ENCODE results near the gene ZFP36L1. TPM values are rescaled to one million over a fixed set of nuclear protein-coding genes. Genes with fewer than 3 reads are reported as not detected.

Gene ZFP36L1
- total RNA-seq, 1 experiment from 2014 or later = 304 TPM

GRCh38 chr14:68796418-68797101 lies 3.7 kb upstream of the ZFP36L1 start:
- CTCF ChIA-PET = no interaction called here
- Histone ChIP-seq H4K20me1 (ENCODE audit: insufficient read depth) (no peaks in the 10 kb centered on the region; the same call in 1 of the 2 replicates), H3K4me2 (ENCODE audit: low read length) (peak overlapping the region; percentile 81), H3K79me2 (ENCODE audit: insufficient read depth, low read length) (peaks cover 40% of the 10 kb centered on the region), H3K9ac (ENCODE audit: low read length) (peak overlapping the region; percentile 94), H3K27ac (ENCODE audit: low read depth, low read length) (peak overlapping the region; percentile 99), H3K27me3 (ENCODE audit: insufficient read depth, low read length) (no peaks in the 10 kb centered on the region), H3K9me3 (ENCODE audit: control insufficient read depth in 1 of 2, insufficient read depth in 1 of 2, low read depth in 1 of 2, low read length in 2 of 2) (peaks cover 0 to 1% of the 10 kb centered on the region in 2 experiments; a peak in 1 of 4 replicates), H3K9me2 (ENCODE audit: insufficient read depth) (no peaks in the 10 kb centered on the region), H3K4me3 (replicated peaks in 1 of 2; ENCODE audit: low read depth in 1 of 2, low read length in 2 of 2) (peak overlapping the region; percentile 83 to 89), H2AFZ (ENCODE audit: low read depth, low read length, poor library complexity, severe bottlenecking) (no peak overlapping the region), H3K4me1 (ENCODE audit: control insufficient read depth in 1 of 2, insufficient read depth in 2 of 2, low read length in 2 of 2) (peaks cover 27 to 49% of the 10 kb centered on the region in 2 experiments), H3K36me3 (ENCODE audit: control insufficient read depth in 1 of 2, insufficient read depth in 2 of 2, low read length in 2 of 2) (peaks cover 6 to 8% of the 10 kb centered on the region in 2 experiments; a peak in 3 of 4 replicates)
- TF ChIP-seq EZH2 (IDR thresholded peaks at IDR 0.05) = no peak
- no peak for TF ChIP-seq RAD21 (IDR thresholded peaks at IDR 0.05; ENCODE audit: low read depth)
- TF ChIP-seq EZH2phosphoT487 (IDR thresholded peaks at IDR 0.05; ENCODE audit: borderline replicate concordance) = no peak
- no peak for TF ChIP-seq ZNF274 (IDR thresholded peaks at IDR 0.05; ENCODE audit: low read depth, low read length)
- no peak for TF ChIP-seq JUND (IDR thresholded peaks at IDR 0.05)
- TF ChIP-seq YY1 (IDR thresholded peaks at IDR 0.05; ENCODE audit: extremely low read depth, insufficient replicate concordance, low read depth, low read length) = peak; percentile 20
- no peak for TF ChIP-seq POLR2A (IDR thresholded peaks at IDR 0.05; ENCODE audit: borderline replicate concordance, extremely low read depth, insufficient read depth, insufficient read length)
- TF ChIP-seq REST (IDR thresholded peaks at IDR 0.05; ENCODE audit: low read depth) = no peak
- no peak for TF ChIP-seq ATF3 (IDR thresholded peaks at IDR 0.05)
- TF ChIP-seq FOSL1 (IDR thresholded peaks at IDR 0.05; ENCODE audit: low read depth) = no peak
- no peak for TF ChIP-seq MAX (IDR thresholded peaks at IDR 0.05)
- TF ChIP-seq ZFX (IDR thresholded peaks at IDR 0.05) = 0 out of 2 replicates have a peak, but pooled peaks have one; percentile 29
- no peak for TF ChIP-seq SP1 (IDR thresholded peaks at IDR 0.05; ENCODE audit: low read depth)
- TF ChIP-seq ZBTB33 (IDR thresholded peaks at IDR 0.05; ENCODE audit: extremely low read depth, insufficient replicate concordance, low read length) = no peak
- no peak for TF ChIP-seq ELF1 (IDR thresholded peaks at IDR 0.05; ENCODE audit: borderline replicate concordance, low read depth)
- no peak for TF ChIP-seq CEBPB (IDR thresholded peaks at IDR 0.05; ENCODE audit: low read depth)
- intact Hi-C loops (cut with micrococcal nuclease) = no loop called here
- POLR2A ChIA-PET = interaction anchor here (0.6 to 2.1 kb wide), 6 partner anchors 9 to 242 kb away, joined by 3 to 11 read pairs (median 4); no protein-coding TSS in a partner anchor
- RAD21 ChIA-PET (ENCODE audit: low non-redundant PET in 1 of 2, low total read pairs in 2 of 2, uncharacterized antibody in 2 of 2, unreplicated experiment in 2 of 2) = no interaction called here
- DNase-seq (ENCODE audit: low read depth, low spot score) = no peak
- TSS peak; percentile 24 for BruUV-seq (replicated peaks)
- ATAC-seq = no peak
